ENCODE results near the gene GNRH2. TPM values are rescaled to one million over a fixed set of nuclear protein-coding genes. Genes with fewer than 3 reads are reported as not detected.
"Not testable (repeated sequence)": the region's sequence is repeated elsewhere in the genome, so short reads cannot be mapped to it uniquely, and the experiment has no call there.

GNRH2 gene
- total and polyA plus RNA-seq, 7 donors: 0.39 TPM; not detected in 6

DNA sequence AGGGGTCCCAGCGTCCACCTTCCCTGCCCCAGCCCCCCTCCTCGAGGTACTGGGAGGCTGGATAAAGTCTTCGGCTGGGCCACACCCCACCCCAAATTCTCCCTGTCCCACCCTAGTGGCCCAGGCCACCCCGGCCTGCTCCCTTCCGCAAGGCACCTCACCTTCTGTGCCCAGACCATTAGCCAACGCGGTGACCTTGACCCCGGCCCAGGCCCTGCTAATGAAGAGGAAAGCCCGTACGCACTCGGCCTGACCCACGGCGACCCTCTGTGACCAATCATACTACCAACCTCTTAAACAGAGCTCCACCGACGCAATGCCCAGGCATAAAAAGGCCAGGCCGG is 27.8 kb downstream of the GNRH2 start:
- no peaks in the 10 kb centered on the region for H3K9me3 ChIP-seq
- ATAC-seq (no peak), DNase-seq (no peak)
- peak overlapping the region; percentile 62 for H3K4me3 ChIP-seq
- WGBS, 3 donors: 75 to 79% (median 77%) methylated on average over 16 of the region's 16 CpGs
- H3K36me3 ChIP-seq (ENCODE audit: insufficient read depth in 1 of 2, low read depth in 1 of 2): no peaks in the 10 kb centered on the region
- no peak for TF ChIP-seq CTCF (IDR thresholded peaks at IDR 0.05)
- H3K27ac ChIP-seq: no peak overlapping the region
- intact Hi-C loops (cut with DNase I): no loop called here
- peaks cover 2% of the 10 kb centered on the region for H3K4me1 ChIP-seq
- H3K27me3 ChIP-seq (ENCODE audit: insufficient read depth in 3 of 3, low read length in 2 of 3): peaks cover 0 to 16% (median 6%) of the 10 kb centered on the region in 3 donors

DNA sequence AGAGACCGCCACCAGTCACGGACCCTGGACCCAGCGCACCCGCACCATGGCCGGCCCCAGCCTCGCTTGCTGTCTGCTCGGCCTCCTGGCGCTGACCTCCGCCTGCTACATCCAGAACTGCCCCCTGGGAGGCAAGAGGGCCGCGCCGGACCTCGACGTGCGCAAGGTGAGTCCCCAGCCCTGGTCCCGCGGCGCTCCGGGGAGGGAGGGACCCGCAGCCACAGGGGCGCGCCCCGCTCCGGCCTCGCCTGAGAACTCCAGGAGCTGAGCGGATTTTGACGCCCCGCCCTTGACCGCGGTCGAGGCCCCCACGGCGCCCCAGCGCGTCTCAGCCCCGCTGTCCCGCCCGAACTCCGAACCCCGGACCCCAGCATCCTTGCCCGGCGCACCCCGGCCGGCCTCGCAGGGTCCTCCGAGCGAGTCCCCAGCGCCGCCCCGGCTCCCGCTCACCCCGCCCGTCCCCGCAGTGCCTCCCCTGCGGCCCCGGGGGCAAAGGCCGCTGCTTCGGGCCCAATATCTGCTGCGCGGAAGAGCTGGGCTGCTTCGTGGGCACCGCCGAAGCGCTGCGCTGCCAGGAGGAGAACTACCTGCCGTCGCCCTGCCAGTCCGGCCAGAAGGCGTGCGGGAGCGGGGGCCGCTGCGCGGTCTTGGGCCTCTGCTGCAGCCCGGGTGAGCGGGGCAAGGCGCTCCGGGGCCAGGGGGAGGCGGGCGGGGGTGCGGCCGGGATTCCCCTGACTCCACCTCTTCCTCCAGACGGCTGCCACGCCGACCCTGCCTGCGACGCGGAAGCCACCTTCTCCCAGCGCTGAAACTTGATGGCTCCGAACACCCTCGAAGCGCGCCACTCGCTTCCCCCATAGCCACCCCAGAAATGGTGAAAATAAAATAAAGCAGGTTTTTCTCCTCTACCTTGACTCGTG is 28.4 kb downstream of the GNRH2 start, which contains the start of gene OXT:
Gene OXT, plus strand, starts transcription at position 11 of the 920 bp plus-strand sequence. Its CDS starts 36 bp downstream, at position 47.
- Histone ChIP-seq H3K27ac (no peak within 1 kb of the TSS), H3K4me1 (peaks cover 2% of the 10 kb centered on the region), H3K36me3 (ENCODE audit: insufficient read depth in 1 of 2, low read depth in 1 of 2) (no peaks in the 10 kb centered on the region), H3K27me3 (ENCODE audit: insufficient read depth in 3 of 3, low read length in 2 of 3) (peaks cover 0 to 16% (median 6%) of the 10 kb centered on the region in 3 donors), H3K9me3 (no peaks in the 10 kb centered on the region), H3K4me3 (peak within 1 kb of the TSS; percentile 62)
- intact Hi-C loops (cut with DNase I): no loop called here
- TF ChIP-seq CTCF (IDR thresholded peaks at IDR 0.05): no peak
- WGBS, 3 donors: 10 to 12% (median 11%) methylated on average over 64 to 95 of the region's 95 CpGs
- ATAC-seq (peak; percentile 16 to 47 (median 28)), DNase-seq (peak; percentile 60 to 72)

DNA sequence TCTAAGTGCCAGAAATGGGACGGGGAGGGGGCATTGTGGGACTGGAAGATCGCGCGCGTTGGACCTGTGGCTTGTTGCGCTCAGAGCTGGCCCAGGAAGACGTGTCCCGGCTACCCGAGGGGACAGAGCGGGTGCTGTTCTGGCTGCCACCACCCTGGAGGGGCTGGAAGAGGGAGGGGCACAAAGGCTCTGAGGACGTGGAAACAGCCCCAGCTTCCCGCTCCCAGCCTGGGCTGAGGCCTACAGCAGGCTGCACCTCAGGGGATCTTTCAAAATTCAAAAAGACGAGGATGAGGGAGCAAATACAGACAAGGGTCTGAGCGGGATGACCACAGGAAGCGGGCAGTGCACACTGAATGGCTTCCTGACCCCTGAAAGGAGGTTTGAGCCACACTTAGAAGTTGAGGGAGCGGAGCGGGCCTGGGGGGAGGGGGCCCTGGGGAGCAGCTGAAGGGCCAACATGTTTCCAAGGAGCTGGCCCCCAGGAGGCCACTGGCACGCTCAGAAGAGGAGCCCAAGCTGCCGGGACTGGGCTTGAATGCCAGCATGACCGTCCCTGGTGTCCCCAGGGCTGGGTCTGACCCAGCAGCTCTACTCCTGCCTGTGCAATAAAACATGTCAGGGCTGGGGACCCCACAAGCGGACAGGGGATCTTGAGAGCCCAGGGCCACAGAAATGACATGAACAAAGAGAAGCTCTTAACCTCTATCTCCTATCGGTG is 29.3 kb downstream of the GNRH2 start:
- Histone ChIP-seq H3K4me1 (peaks cover 2% of the 10 kb centered on the region), H3K36me3 (ENCODE audit: insufficient read depth in 1 of 2, low read depth in 1 of 2) (no peaks in the 10 kb centered on the region), H3K4me3 (peak overlapping the region; percentile 62), H3K27ac (no peak overlapping the region), H3K9me3 (no peaks in the 10 kb centered on the region), H3K27me3 (ENCODE audit: insufficient read depth in 3 of 3, low read length in 2 of 3) (peaks cover 0 to 16% (median 6%) of the 10 kb centered on the region in 3 donors)
- intact Hi-C loops (cut with DNase I): no loop called here
- no peak for DNase-seq
- no peak for ATAC-seq
- TF ChIP-seq CTCF (IDR thresholded peaks at IDR 0.05): no peak
- 64 to 69% (median 65%) methylated on average over 22 of the region's 22 CpGs for WGBS, 3 donors

GRCh38 chr20:3073251-3073643 is 29.8 kb downstream of the GNRH2 start:
- H3K27ac ChIP-seq; DNase-seq; H3K36me3 ChIP-seq (ENCODE audit: insufficient read depth in 1 of 2, low read depth in 1 of 2); intact Hi-C loops (cut with DNase I); H3K4me3 ChIP-seq; H3K4me1 ChIP-seq; ATAC-seq; H3K9me3 ChIP-seq: not testable (repeated sequence)
- peaks cover 0 to 16% (median 6%) of the 10 kb centered on the region in 3 donors for H3K27me3 ChIP-seq (ENCODE audit: insufficient read depth in 3 of 3, low read length in 2 of 3)
- WGBS, 3 donors: 83 to 90% (median 85%) methylated on average over 8 of the region's 8 CpGs

GRCh38 chr20:3074812-3075211 is 31.4 kb downstream of the GNRH2 start:
- Histone ChIP-seq H3K27me3 (ENCODE audit: insufficient read depth in 3 of 3, low read length in 2 of 3) (peaks cover 0 to 16% (median 6%) of the 10 kb centered on the region in 3 donors), H3K4me1 (no peaks in the 10 kb centered on the region), H3K4me3 (no peak overlapping the region), H3K36me3 (ENCODE audit: insufficient read depth in 1 of 2, low read depth in 1 of 2) (no peaks in the 10 kb centered on the region), H3K9me3 (no peaks in the 10 kb centered on the region), H3K27ac (no peak overlapping the region)
- DNase-seq: no peak
- no peak for TF ChIP-seq CTCF (IDR thresholded peaks at IDR 0.05)
- WGBS, 3 donors: 78 to 82% (median 80%) methylated on average over 6 of the region's 6 CpGs
- ATAC-seq: no peak
- intact Hi-C loops (cut with DNase I): no loop called here

DNA sequence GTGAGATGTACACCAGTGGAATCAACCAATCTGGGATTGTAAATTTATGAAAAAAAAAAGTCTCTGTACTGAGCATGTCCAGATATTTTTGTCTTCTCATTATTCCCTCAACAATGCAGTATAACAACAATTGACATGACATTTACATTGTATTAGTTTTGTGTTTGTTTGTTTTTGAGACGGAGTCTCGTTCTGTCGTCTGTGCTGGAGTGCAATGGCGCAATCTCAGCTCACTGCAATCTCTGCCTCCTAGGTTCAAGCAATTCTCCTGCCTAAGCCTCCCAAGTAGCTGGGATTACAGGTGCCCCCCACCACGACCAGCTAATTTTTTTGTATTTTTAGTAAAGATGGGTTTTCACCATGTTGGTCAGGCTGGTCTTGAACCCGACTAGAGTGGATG is 31.9 kb downstream of the GNRH2 start:
- DNase-seq; H3K4me1 ChIP-seq; ATAC-seq; H3K27ac ChIP-seq; H3K4me3 ChIP-seq; H3K36me3 ChIP-seq (ENCODE audit: insufficient read depth in 1 of 2, low read depth in 1 of 2); H3K9me3 ChIP-seq; intact Hi-C loops (cut with DNase I): not testable (repeated sequence)
- 82 to 89% (median 86%) methylated on average over 6 of the region's 6 CpGs for WGBS, 3 donors
- peaks cover 0 to 16% (median 6%) of the 10 kb centered on the region in 3 donors for H3K27me3 ChIP-seq (ENCODE audit: insufficient read depth in 3 of 3, low read length in 2 of 3)

Measured in psoas muscle (tissue), 8 donors.